GM13976 (cell line): ENCODE measurements around the gene AKAP8L.

ENCODE experiments used
- DNase-seq: peaks from one replicate; pipeline ENCODE4 v3.0.0; 2012; ENCODE audit warnings: low spot score
- CTCF ChIP-seq: IDR thresholded peaks from 2 replicates; pipeline ENCODE4 v1.5.1; 2012; ENCODE audit warnings: borderline replicate concordance, mild to moderate bottlenecking; ENCODE audit not compliant: insufficient read depth; ENCODE audit errors: extremely low read depth, missing control alignments, control extremely low read depth
- in situ Hi-C: fragments of 300-500 bp; cut with MboI; formaldehyde crosslinking; loops from one replicate; pipeline ENCODE4 v1.12.0; 2022; ENCODE audit warnings: low sequenced_read_pairs, mixed read lengths, inconsistent platforms; ENCODE audit not compliant: unreplicated experiment

AKAP8L gene

GRCh38 chr19:15330801-15331418 is 87.9 kb downstream of the AKAP8L start:
- in situ Hi-C loops = no loop called here

More at GRCh38 chr19:15330801-15331418, 87.9 kb downstream of the AKAP8L start:
- DNase-seq = no peak
- TF ChIP-seq CTCF = no peak
